ENCODE results near the gene PATJ. TPM values are rescaled to one million over a fixed set of nuclear protein-coding genes. Genes with fewer than 3 reads are reported as not detected.

PATJ gene
- total RNA-seq, 1 donor from 2014 or later = 11.3 TPM

- H3K4me3 Mint-ChIP-seq (ENCODE audit: unreplicated experiment) = peak overlapping the region; percentile 80
- H3K4me1 Mint-ChIP-seq (ENCODE audit: unreplicated experiment) = peaks cover 32% of the 10 kb centered on the region
- peak overlapping the region; percentile 92 for H3K27ac Mint-ChIP-seq (ENCODE audit: unreplicated experiment)
- no peaks in the 10 kb centered on the region for H3K27me3 Mint-ChIP-seq (ENCODE audit: unreplicated experiment)
- DNase-seq (ENCODE audit: extremely low spot score, unreplicated experiment) = peak; percentile 86
- no peak for TF ChIP-seq CTCF (IDR thresholded peaks at IDR 0.05)
- H3K36me3 Mint-ChIP-seq (ENCODE audit: unreplicated experiment) = no peaks in the 10 kb centered on the region
- H3K9me3 Mint-ChIP-seq (ENCODE audit: unreplicated experiment) = no peaks in the 10 kb centered on the region
Observed at GRCh38 chr1:61742620-61743430, 545 bp downstream of the PATJ start.

GRCh38 chr1:61743431-61743705 is 1.1 kb downstream of the PATJ start:
- Mint-ChIP-seq H3K27ac (ENCODE audit: unreplicated experiment) (peak overlapping the region; percentile 92), H3K9me3 (ENCODE audit: unreplicated experiment) (no peaks in the 10 kb centered on the region), H3K36me3 (ENCODE audit: unreplicated experiment) (no peaks in the 10 kb centered on the region), H3K27me3 (ENCODE audit: unreplicated experiment) (no peaks in the 10 kb centered on the region), H3K4me3 (ENCODE audit: unreplicated experiment) (peak overlapping the region; percentile 80), H3K4me1 (ENCODE audit: unreplicated experiment) (peaks cover 32% of the 10 kb centered on the region)
- DNase-seq (ENCODE audit: extremely low spot score, unreplicated experiment) = no peak
- no peak for TF ChIP-seq CTCF (IDR thresholded peaks at IDR 0.05)

- Mint-ChIP-seq H3K4me1 (ENCODE audit: unreplicated experiment) (peaks cover 32% of the 10 kb centered on the region), H3K4me3 (ENCODE audit: unreplicated experiment) (peak overlapping the region; percentile 80), H3K27ac (ENCODE audit: unreplicated experiment) (peak overlapping the region; percentile 92), H3K9me3 (ENCODE audit: unreplicated experiment) (no peaks in the 10 kb centered on the region), H3K36me3 (ENCODE audit: unreplicated experiment) (no peaks in the 10 kb centered on the region), H3K27me3 (ENCODE audit: unreplicated experiment) (no peaks in the 10 kb centered on the region)
- DNase-seq (ENCODE audit: extremely low spot score, unreplicated experiment) = no peak
- no peak for TF ChIP-seq CTCF (IDR thresholded peaks at IDR 0.05)
Observed at GRCh38 chr1:61743716-61744580, 1.7 kb downstream of the PATJ start.

- Mint-ChIP-seq H3K4me3 (ENCODE audit: unreplicated experiment) (no peak overlapping the region), H3K4me1 (ENCODE audit: unreplicated experiment) (peaks cover 26% of the 10 kb centered on the region), H3K27ac (ENCODE audit: unreplicated experiment) (peak overlapping the region; percentile 73), H3K27me3 (ENCODE audit: unreplicated experiment) (no peaks in the 10 kb centered on the region), H3K9me3 (ENCODE audit: unreplicated experiment) (no peaks in the 10 kb centered on the region), H3K36me3 (ENCODE audit: unreplicated experiment) (no peaks in the 10 kb centered on the region)
- DNase-seq (ENCODE audit: extremely low spot score, unreplicated experiment) = no peak
- no peak for TF ChIP-seq CTCF (IDR thresholded peaks at IDR 0.05)
Observed at GRCh38 chr1:61746813-61747212, 4.5 kb downstream of the PATJ start.

GRCh38 chr1:61748566-61748965 is 6.3 kb downstream of the PATJ start:
- Mint-ChIP-seq H3K4me3 (ENCODE audit: unreplicated experiment) (no peak overlapping the region), H3K27ac (ENCODE audit: unreplicated experiment) (no peak overlapping the region), H3K4me1 (ENCODE audit: unreplicated experiment) (peaks cover 18% of the 10 kb centered on the region), H3K36me3 (ENCODE audit: unreplicated experiment) (no peaks in the 10 kb centered on the region), H3K9me3 (ENCODE audit: unreplicated experiment) (no peaks in the 10 kb centered on the region), H3K27me3 (ENCODE audit: unreplicated experiment) (no peaks in the 10 kb centered on the region)
- peak; percentile 13 for DNase-seq (ENCODE audit: extremely low spot score, unreplicated experiment)
- no peak for TF ChIP-seq CTCF (IDR thresholded peaks at IDR 0.05)
